HepG2 (cell line): ENCODE measurements around the gene TCF25. TPM values are rescaled to one million over a fixed set of nuclear protein-coding genes. Genes with fewer than 3 reads are reported as not detected.

Source experiments
- AGO2 ChIP-seq: fragments of 200-400 bp; formaldehyde crosslinking; optimal IDR thresholded peaks from 2 replicates; pipeline ENCODE3; 2017; ENCODE audit warnings: mild to moderate bottlenecking, low read depth, low read length, moderate library complexity
- ATF7-NPFF ChIP-seq: sonication (generic); formaldehyde crosslinking; IDR thresholded peaks from 2 replicates; pipeline ENCODE4 v1.8.1; 2023; ENCODE audit warnings: mild to moderate bottlenecking, low read depth, missing genetic modification reagents, moderate library complexity
- ETV5 ChIP-seq: IDR thresholded peaks from 2 replicates; pipeline ENCODE4 v1.6.1; 2018; ENCODE audit warnings: missing biosample characterization, missing genetic modification reagents, inconsistent platforms, borderline replicate concordance
- FLYWCH1 ChIP-seq: sonication (generic); formaldehyde crosslinking; IDR thresholded peaks from 2 replicates; pipeline ENCODE4 v1.8.1; 2023; ENCODE audit warnings: mild to moderate bottlenecking, missing genetic modification reagents
- HNF1B ChIP-seq: sonication (generic); formaldehyde crosslinking; IDR thresholded peaks from 2 replicates; pipeline ENCODE4 v1.5.1; 2020; ENCODE audit warnings: mild to moderate bottlenecking, moderate library complexity, missing genetic modification reagents
- KLF13 ChIP-seq: sonication (generic); formaldehyde crosslinking; IDR thresholded peaks from 2 replicates; pipeline ENCODE4 v1.4.0; 2020; ENCODE audit warnings: mild to moderate bottlenecking, missing genetic modification reagents
- MAX ChIP-seq: IDR thresholded peaks from 2 replicates; pipeline ENCODE4 v1.6.1; 2012; ENCODE audit warnings: inconsistent platforms
- NFKB2 ChIP-seq: sonication (generic); formaldehyde crosslinking; IDR thresholded peaks from 2 replicates; pipeline ENCODE4 v1.4.0; 2020; ENCODE audit warnings: missing genetic modification reagents, borderline replicate concordance
- SIN3A ChIP-seq: IDR thresholded peaks from 2 replicates; pipeline ENCODE4 v1.6.1; 2011; ENCODE audit warnings: low read depth, mild to moderate bottlenecking, control low read depth, low read length, borderline replicate concordance
- ZBTB10 ChIP-seq: sonication (generic); formaldehyde crosslinking; IDR thresholded peaks from 2 replicates; pipeline ENCODE4 v1.4.0; 2020; ENCODE audit warnings: missing genetic modification reagents, borderline replicate concordance
- ZBTB7A ChIP-seq: sonication (generic); formaldehyde crosslinking; IDR thresholded peaks from 2 replicates; pipeline ENCODE4 v1.8.0; 2022; ENCODE audit warnings: mild to moderate bottlenecking, missing genetic modification reagents
- ZC3H13 ChIP-seq: sonication (generic); formaldehyde crosslinking; IDR thresholded peaks from 2 replicates; pipeline ENCODE4 v1.8.1; 2023; ENCODE audit warnings: mild to moderate bottlenecking, missing genetic modification reagents, moderate library complexity
- ZFP90 ChIP-seq: sonication (generic); formaldehyde crosslinking; IDR thresholded peaks from 2 replicates; pipeline ENCODE4 v1.8.0; 2022; ENCODE audit warnings: missing genetic modification reagents, mild to moderate bottlenecking, inconsistent platforms, borderline replicate concordance
- ZNF12 ChIP-seq: sonication (generic); formaldehyde crosslinking; IDR thresholded peaks from 2 replicates; pipeline ENCODE4 v1.5.0; 2020; ENCODE audit warnings: missing genetic modification reagents
- ZNF160 ChIP-seq: sonication (generic); formaldehyde crosslinking; IDR thresholded peaks from 2 replicates; pipeline ENCODE4 v1.8.0; 2022; ENCODE audit warnings: mild to moderate bottlenecking, inconsistent platforms, missing genetic modification reagents
- ZNF230 ChIP-seq: sonication (generic); formaldehyde crosslinking; IDR thresholded peaks from 2 replicates; pipeline ENCODE4 v1.4.0; 2020; ENCODE audit warnings: mild to moderate bottlenecking, missing genetic modification reagents
- ZNF350 ChIP-seq: sonication (generic); formaldehyde crosslinking; IDR thresholded peaks from 2 replicates; pipeline ENCODE4 v1.4.0; 2020; ENCODE audit warnings: mild to moderate bottlenecking, low read depth, missing genetic modification reagents, borderline replicate concordance
- ZNF629 ChIP-seq: sonication (generic); formaldehyde crosslinking; conservative IDR thresholded peaks from 2 replicates; pipeline ENCODE4 v1.5.0; 2020; ENCODE audit warnings: missing genetic modification reagents
- ZNF687 ChIP-seq: sonication (generic); formaldehyde crosslinking; IDR thresholded peaks from 2 replicates; pipeline ENCODE4 v1.5.1; 2020; ENCODE audit warnings: mild to moderate bottlenecking, missing genetic modification reagents, moderate library complexity
- ZNF788 ChIP-seq: sonication (generic); formaldehyde crosslinking; IDR thresholded peaks from 2 replicates; pipeline ENCODE4 v1.5.0; 2020; ENCODE audit warnings: mild to moderate bottlenecking, missing genetic modification reagents, borderline replicate concordance
- polyA plus RNA-seq, 8 experiments: library from polyadenylated mRNA; depleted of rRNA in 3 of 8; stranded (reverse) in 7 of 8; unstranded in 1 of 8; fragments of >200 nt; fragmentation: Illumina TruSeq in 4 of 8; extraction: Trizol in 4 of 8; gene quantifications; 2 replicates each; pipeline versions ENCODE4 v1.2.1 to v1.2.3, GENCODE V29; 2011 to 2016; ENCODE audit warnings: low read depth in 4 of 8, missing spikeins in 1 of 8, mixed read lengths in 1 of 8; ENCODE audit not compliant: insufficient read depth in 1 of 8
- total RNA-seq, 5 experiments: library from RNA; depleted of rRNA; stranded (reverse); fragments of >200 nt; fragmentation: Illumina TruSeq; extraction: Trizol; gene quantifications; 2 replicates each; pipeline ENCODE4 v1.2.3, GENCODE V29; 2016; ENCODE audit warnings: low read depth in 1 of 5

TCF25 gene
- total and polyA plus RNA-seq, 2 of the 13 experiments (the other 11 are each of a cell fraction or from before 2014, with no cell fraction given) = 138 to 206 TPM

GRCh38 chr16:89923640-89924296, 50.4 kb downstream of the TCF25 start (continued):
- TF ChIP-seq AGO2 (peak; percentile 41), ZBTB10 (CRISPR knock-in tag) (peak; percentile 3; the same call in 1 of the 2 replicates), ZBTB7A (CRISPR knock-in tag) (peak; percentile 35; the same call in 1 of the 2 replicates), HNF1B (CRISPR knock-in tag) (peak; percentile 47; the same call in 1 of the 2 replicates), ZC3H13 (peak; percentile 81; the same call in 1 of the 2 replicates), MAX (no peak), NFKB2 (0 out of 2 replicates have a peak, but pooled peaks have one; percentile 14), FLYWCH1 (CRISPR knock-in tag) (peak; percentile 10; the same call in 1 of the 2 replicates), SIN3A (no peak), ZNF160 (CRISPR knock-in tag) (0 out of 2 replicates have a peak, but pooled peaks have one; percentile 32), ZNF350 (CRISPR knock-in tag) (peak; percentile 60; the same call in 1 of the 2 replicates), ZNF788 (CRISPR knock-in tag) (peak; percentile 20; the same call in 1 of the 2 replicates), KLF13 (CRISPR knock-in tag) (0 out of 2 replicates have a peak, but pooled peaks have one; percentile 44), ATF7-NPFF (CRISPR knock-in tag) (0 out of 2 replicates have a peak, but pooled peaks have one; percentile 6), ZNF230 (CRISPR knock-in tag) (peak; percentile 68; the same call in 1 of the 2 replicates), ETV5 (CRISPR knock-in tag) (no peak), ZNF12 (CRISPR knock-in tag) (no peak), ZNF629 (CRISPR knock-in tag) (0 out of 2 replicates have a peak, but pooled peaks have one; percentile 6), ZNF687 (peak; percentile 35; the same call in 1 of the 2 replicates), ZFP90 (CRISPR knock-in tag) (no peak)
